ENCODE measurements around the gene COL5A1.

- TF ChIP-seq CTCF (IDR thresholded peaks at IDR 0.05) (no peak), POLR2A (IDR thresholded peaks at IDR 0.05) (no peak)
These were observed 82.8 kb downstream of the COL5A1 start for GRCh38 chr9:134724202-134724911.

Measured in Peyer's patch (tissue), 4 donors.